SK-N-SH treated with all-trans-retinoic acid at 6 μM for 48 hours (cell line): ENCODE data around the gene STK4.

ENCODE experiments used
- GLIS3 ChIP-seq: fragments of 250-450 bp; sonication (Bioruptor Pico); IDR thresholded peaks from 2 replicates; pipeline ENCODE4 v1.5.0; 2020; ENCODE audit warnings: mild to moderate bottlenecking, moderate library complexity
- ZFP30 ChIP-seq: fragments of 450-650 bp; formaldehyde crosslinking; IDR thresholded peaks from 2 replicates; pipeline ENCODE4 v1.5.0; 2022; ENCODE audit warnings: mild to moderate bottlenecking, moderate library complexity
- TF ChIP-seq, protein P1 (sequence below): fragments of 250-450 bp; sonication (Bioruptor Pico); IDR thresholded peaks from 2 replicates; pipeline ENCODE4 v1.5.0; 2020; ENCODE audit warnings: mild to moderate bottlenecking, moderate library complexity
- TF ChIP-seq, protein P2 (sequence below): fragments of 250-450 bp; sonication (Bioruptor Pico); IDR thresholded peaks from 2 replicates; pipeline ENCODE4 v1.5.1; 2020; ENCODE audit warnings: low read depth, mild to moderate bottlenecking, moderate library complexity
- TF ChIP-seq, protein P3 (sequence below): fragments of 250-450 bp; sonication (Bioruptor Pico); IDR thresholded peaks from 2 replicates; pipeline ENCODE4 v1.5.1; 2021; ENCODE audit warnings: mild to moderate bottlenecking, moderate library complexity

DNA sequence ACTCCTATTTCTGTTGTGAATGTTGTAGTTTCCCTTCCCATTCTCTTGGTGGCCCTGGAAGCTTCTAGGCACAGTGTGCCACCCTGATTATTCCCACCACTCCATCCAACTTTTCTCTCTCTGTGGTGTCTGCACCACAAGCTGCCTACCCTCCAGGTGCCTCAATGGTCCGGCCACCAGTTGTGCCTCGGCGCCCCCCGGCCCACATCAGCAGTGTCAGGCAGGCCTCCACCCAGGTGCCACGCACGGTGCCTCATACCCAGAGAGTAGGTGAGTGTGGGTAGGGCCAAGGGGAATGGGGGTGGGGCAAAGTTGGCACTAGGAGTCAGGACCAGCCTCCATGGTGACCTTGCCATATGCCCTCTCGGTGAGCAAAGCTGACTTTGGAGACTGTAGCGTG, 33.4 kb upstream of the STK4 start:
- TF ChIP-seq GLIS3 = no peak
- TF ChIP-seq, protein P1, sequence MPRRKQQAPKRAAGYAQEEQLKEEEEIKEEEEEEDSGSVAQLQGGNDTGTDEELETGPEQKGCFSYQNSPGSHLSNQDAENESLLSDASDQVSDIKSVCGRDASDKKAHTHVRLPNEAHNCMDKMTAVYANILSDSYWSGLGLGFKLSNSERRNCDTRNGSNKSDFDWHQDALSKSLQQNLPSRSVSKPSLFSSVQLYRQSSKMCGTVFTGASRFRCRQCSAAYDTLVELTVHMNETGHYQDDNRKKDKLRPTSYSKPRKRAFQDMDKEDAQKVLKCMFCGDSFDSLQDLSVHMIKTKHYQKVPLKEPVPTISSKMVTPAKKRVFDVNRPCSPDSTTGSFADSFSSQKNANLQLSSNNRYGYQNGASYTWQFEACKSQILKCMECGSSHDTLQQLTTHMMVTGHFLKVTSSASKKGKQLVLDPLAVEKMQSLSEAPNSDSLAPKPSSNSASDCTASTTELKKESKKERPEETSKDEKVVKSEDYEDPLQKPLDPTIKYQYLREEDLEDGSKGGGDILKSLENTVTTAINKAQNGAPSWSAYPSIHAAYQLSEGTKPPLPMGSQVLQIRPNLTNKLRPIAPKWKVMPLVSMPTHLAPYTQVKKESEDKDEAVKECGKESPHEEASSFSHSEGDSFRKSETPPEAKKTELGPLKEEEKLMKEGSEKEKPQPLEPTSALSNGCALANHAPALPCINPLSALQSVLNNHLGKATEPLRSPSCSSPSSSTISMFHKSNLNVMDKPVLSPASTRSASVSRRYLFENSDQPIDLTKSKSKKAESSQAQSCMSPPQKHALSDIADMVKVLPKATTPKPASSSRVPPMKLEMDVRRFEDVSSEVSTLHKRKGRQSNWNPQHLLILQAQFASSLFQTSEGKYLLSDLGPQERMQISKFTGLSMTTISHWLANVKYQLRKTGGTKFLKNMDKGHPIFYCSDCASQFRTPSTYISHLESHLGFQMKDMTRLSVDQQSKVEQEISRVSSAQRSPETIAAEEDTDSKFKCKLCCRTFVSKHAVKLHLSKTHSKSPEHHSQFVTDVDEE (CRISPR knock-in tag) = no peak
- TF ChIP-seq, protein P2, sequence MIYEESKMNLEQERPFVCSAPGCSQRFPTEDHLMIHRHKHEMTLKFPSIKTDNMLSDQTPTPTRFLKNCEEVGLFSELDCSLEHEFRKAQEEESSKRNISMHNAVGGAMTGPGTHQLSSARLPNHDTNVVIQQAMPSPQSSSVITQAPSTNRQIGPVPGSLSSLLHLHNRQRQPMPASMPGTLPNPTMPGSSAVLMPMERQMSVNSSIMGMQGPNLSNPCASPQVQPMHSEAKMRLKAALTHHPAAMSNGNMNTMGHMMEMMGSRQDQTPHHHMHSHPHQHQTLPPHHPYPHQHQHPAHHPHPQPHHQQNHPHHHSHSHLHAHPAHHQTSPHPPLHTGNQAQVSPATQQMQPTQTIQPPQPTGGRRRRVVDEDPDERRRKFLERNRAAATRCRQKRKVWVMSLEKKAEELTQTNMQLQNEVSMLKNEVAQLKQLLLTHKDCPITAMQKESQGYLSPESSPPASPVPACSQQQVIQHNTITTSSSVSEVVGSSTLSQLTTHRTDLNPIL (CRISPR knock-in tag) = no peak
- TF ChIP-seq, protein P3, sequence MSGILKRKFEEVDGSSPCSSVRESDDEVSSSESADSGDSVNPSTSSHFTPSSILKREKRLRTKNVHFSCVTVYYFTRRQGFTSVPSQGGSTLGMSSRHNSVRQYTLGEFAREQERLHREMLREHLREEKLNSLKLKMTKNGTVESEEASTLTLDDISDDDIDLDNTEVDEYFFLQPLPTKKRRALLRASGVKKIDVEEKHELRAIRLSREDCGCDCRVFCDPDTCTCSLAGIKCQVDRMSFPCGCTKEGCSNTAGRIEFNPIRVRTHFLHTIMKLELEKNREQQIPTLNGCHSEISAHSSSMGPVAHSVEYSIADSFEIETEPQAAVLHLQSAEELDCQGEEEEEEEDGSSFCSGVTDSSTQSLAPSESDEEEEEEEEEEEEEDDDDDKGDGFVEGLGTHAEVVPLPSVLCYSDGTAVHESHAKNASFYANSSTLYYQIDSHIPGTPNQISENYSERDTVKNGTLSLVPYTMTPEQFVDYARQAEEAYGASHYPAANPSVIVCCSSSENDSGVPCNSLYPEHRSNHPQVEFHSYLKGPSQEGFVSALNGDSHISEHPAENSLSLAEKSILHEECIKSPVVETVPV (CRISPR knock-in tag) = no peak
- TF ChIP-seq ZFP30 = no peak
